ENCODE results near the gene USP20.

DNA sequence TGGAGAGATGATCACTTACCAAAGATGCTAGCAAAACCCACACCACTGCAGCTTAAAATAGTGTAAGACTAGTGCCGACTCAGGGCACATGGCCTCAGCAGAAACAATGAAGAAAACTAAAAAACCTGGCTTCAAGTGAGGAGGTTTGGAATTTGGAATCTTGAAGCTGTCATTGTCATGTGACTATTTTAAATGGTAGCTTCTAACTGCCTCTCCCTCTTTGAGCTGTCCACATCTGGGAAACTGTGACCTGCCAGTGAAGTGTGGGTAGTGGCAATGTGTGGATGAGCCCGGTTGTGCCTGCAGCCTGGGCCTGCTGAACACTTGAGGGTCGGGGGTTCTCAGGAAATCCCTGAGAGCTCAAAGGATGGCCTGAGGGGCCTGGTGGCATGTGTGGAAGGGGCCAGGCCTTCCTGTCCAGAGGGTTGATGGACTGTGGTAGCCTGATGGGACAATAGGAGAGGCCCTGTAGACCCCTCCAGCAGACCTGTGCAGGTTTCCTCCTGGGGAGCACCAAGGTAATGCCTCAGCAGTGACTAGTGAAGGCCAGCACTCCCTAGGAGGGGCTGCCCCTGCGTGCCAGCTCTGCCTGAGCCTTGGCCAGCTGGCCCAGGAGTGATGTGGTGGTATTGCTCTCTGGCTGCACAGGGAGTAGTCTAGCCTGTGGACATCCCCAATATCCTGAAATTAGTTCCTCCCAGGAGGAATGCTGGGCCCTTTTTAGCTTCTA is 13.6 kb downstream of the USP20 start:
- no peak for TF ChIP-seq POLR2A (IDR thresholded peaks at IDR 0.05)
- no peak for TF ChIP-seq CTCF (IDR thresholded peaks at IDR 0.05)
